Stomach smooth muscle (tissue), 2 donors: ENCODE data around the gene LONRF3.

Experiments used
- H3K27ac ChIP-seq: one replicate; pipeline ENCODE4 v1.7.0; 2013; ENCODE audit warnings: mild to moderate bottlenecking, low read length, inconsistent platforms
- H3K27me3 ChIP-seq, 2 donors: one replicate each; pipeline ENCODE4 v1.7.0; 2013; ENCODE audit warnings: low read length in 2 of 2; ENCODE audit not compliant: insufficient read depth in 2 of 2, control insufficient read depth in 1 of 2
- H3K36me3 ChIP-seq, 2 donors: one replicate each; pipeline ENCODE4 v1.7.0; 2013; ENCODE audit warnings: low read length in 2 of 2; ENCODE audit not compliant: control insufficient read depth in 2 of 2, insufficient read depth in 2 of 2
- H3K4me1 ChIP-seq: one replicate; pipeline ENCODE4 v1.7.0; 2013; ENCODE audit warnings: low read length; ENCODE audit not compliant: control insufficient read depth, insufficient read depth
- H3K4me3 ChIP-seq, 2 donors: one replicate each; pipeline ENCODE4 v1.7.0; 2013; ENCODE audit warnings: low read length in 2 of 2
- H3K9ac ChIP-seq, 2 donors: one replicate each; pipeline ENCODE4 v1.7.0; 2013; ENCODE audit warnings: low read length in 2 of 2, mild to moderate bottlenecking in 1 of 2
- H3K9me3 ChIP-seq, 2 donors: one replicate each; pipeline ENCODE4 v1.7.0; 2013; ENCODE audit warnings: low read length in 2 of 2; ENCODE audit not compliant: control insufficient read depth in 2 of 2
- donor health status: healthy.
- donor health status: Pancreatic carcinoma.

Gene LONRF3

GRCh38 chrX:118968031-118968430 lies 6.4 kb upstream of the LONRF3 start:
- Histone ChIP-seq H3K4me3 (no peak overlapping the region), H3K27me3 (peaks cover 0 to 13% of the 10 kb centered on the region in 2 donors), H3K27ac (no peak overlapping the region), H3K36me3 (no peaks in the 10 kb centered on the region), H3K4me1 (no peaks in the 10 kb centered on the region), H3K9ac (no peak overlapping the region), H3K9me3 (no peaks in the 10 kb centered on the region)

GRCh38 chrX:118971552-118971951 lies 2.9 kb upstream of the LONRF3 start:
- peaks cover 0 to 14% of the 10 kb centered on the region in 2 donors for H3K27me3 ChIP-seq

DNA sequence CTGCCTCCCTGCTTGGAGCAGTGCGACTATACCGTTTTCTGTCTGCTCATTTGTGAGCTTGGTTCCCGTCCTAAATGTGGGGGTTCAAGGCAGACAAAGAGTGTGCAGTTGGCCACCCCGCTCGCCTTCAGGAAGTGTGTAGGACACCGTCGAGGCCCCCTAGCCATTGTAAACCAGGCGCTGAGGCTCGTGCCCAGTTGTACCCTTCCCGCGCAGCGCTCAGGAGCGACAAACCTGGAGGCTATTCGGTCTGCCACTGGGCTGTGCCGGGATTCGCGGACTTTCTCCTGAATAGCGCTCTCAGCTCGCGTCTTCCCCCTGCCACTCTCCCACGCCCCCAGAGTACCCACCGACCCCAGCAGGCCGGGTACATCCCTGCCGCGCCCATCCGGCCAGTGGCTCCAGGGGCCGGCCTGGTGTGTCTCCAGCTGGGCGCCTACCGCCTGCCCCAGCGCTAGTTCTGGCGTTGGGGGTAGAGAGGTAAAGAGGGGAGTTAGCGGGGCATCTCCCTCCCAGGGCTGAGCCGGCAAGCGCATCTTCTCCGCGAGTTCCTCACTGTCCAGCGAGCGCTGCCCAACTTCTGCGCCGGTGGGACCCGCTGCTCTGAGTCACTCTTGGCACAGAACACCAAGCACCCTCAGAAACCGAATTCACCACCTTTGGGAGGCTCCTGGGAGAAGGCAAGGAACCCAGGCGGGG lies 880 bp upstream of the LONRF3 start:
- peak overlapping the region; percentile 24 for H3K27ac ChIP-seq

More at GRCh38 chrX:118971552-118971951, 2.9 kb upstream of the LONRF3 start:
- Histone ChIP-seq H3K27ac (no peak overlapping the region), H3K4me3 (no peak overlapping the region), H3K9me3 (no peaks in the 10 kb centered on the region), H3K36me3 (no peaks in the 10 kb centered on the region), H3K9ac (no peak overlapping the region), H3K4me1 (peaks cover 10% of the 10 kb centered on the region)

DNA sequence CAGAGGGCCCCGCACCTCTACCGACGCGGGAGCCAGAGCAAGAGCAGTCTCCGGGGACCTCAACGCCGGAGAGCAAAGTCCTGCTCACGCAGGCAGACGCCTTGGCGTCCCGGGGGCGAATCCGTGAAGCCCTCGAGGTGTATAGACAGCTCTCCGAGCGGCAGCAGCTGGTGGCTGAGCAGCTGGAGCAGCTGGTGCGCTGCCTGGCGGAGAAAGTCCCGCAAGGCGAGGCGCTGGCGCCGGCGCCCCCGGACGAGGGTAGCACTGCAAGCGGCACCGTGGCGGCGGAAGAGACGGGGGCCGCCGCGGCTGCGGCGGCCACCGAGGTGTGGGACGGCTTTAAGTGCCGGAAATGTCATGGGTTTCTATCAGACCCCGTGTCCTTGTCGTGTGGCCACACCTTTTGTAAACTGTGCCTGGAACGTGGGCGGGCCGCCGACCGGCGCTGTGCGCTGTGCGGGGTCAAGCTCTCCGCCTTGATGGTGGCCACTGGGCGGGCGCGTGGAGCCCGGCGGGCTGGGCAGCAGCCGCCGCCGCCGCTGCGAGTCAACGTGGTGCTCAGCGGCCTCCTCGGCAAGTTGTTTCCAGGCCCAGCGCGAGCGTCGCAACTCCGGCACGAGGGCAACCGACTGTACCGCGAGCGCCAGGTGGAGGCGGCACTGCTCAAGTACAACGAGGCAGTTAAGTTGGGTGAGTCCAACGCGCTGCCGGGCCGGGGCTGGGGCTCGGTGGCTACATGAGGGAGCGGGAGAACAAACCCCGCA lies 672 bp downstream of the LONRF3 start:
- H3K4me3 ChIP-seq, result peak overlapping the region; percentile 77 to 81
- H3K9ac ChIP-seq, result peak overlapping the region; percentile 71 to 74
- peaks cover 0 to 14% of the 10 kb centered on the region in 2 donors for H3K27me3 ChIP-seq

More for the DNA sequence above, 880 bp upstream of the LONRF3 start:
- Histone ChIP-seq H3K4me1 (peaks cover 17% of the 10 kb centered on the region), H3K4me3 (peak overlapping the region; percentile 77 to 81), H3K9ac (peak overlapping the region; percentile 69 to 71), H3K36me3 (no peaks in the 10 kb centered on the region), H3K9me3 (no peaks in the 10 kb centered on the region), H3K27me3 (peaks cover 0 to 14% of the 10 kb centered on the region in 2 donors)

DNA sequence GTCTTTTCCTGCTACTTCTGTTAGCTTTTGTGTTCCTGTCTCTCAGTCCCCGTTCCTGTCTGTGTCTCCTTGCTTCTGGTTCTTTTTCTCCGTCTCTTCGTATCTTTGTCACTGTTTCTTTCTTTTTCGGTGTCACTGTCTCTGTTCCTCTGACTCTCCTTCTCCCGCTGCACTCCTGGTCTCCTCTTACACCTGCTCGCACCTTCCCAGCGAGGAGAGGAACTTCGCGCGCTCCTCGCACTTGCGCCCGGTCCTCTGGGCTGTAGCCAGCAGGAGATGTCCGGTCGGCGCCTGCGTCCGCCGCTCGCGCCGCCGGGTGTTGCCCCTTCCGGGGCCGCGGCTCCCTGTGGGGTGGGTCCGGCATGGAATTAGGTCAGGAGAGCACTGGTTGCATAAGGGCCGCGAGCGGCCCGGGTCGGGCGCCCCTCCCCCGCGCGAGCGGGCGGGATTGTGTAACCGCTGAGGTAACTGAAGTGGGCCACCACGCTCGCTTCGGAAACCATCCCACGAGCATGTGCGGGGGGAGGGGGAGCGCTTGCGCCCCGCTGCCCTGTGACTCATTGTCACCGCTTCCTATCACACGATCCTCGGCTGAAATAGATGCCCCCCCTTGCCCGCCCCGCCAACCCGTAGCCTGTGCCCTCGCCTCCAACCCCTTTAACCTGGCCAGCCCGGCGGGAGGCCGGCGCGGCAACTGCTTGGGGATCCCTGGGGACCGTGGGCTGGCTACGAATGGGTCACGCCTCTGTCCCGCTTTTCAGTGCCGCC lies 1.6 kb downstream of the LONRF3 start:
- Histone ChIP-seq H3K36me3 (peaks cover 0 to 5% of the 10 kb centered on the region in 2 donors), H3K9me3 (no peaks in the 10 kb centered on the region), H3K9ac (peak overlapping the region; percentile 47 to 74), H3K4me3 (peak overlapping the region; percentile 77 to 81), H3K4me1 (peaks cover 17% of the 10 kb centered on the region), H3K27ac (peak overlapping the region; percentile 49), H3K27me3 (peaks cover 0 to 10% of the 10 kb centered on the region in 2 donors)

More for the DNA sequence above, 672 bp downstream of the LONRF3 start:
- Histone ChIP-seq H3K27ac (peak overlapping the region; percentile 75), H3K9me3 (no peaks in the 10 kb centered on the region), H3K4me1 (peaks cover 17% of the 10 kb centered on the region), H3K36me3 (no peaks in the 10 kb centered on the region)

- Histone ChIP-seq H3K9me3 (no peaks in the 10 kb centered on the region), H3K27ac (peak overlapping the region; percentile 49), H3K36me3 (peaks cover 0 to 5% of the 10 kb centered on the region in 2 donors), H3K4me1 (peaks cover 17% of the 10 kb centered on the region), H3K4me3 (peak overlapping the region; percentile 77 to 81), H3K27me3 (peaks cover 0 to 6% of the 10 kb centered on the region in 2 donors), H3K9ac (peak overlapping the region; percentile 47 to 74)
Observed at GRCh38 chrX:118976599-118977340, 2.4 kb downstream of the LONRF3 start.

- Histone ChIP-seq H3K4me3 (no peak overlapping the region), H3K27me3 (peaks cover 0 to 8% of the 10 kb centered on the region in 2 donors), H3K9me3 (no peaks in the 10 kb centered on the region), H3K9ac (no peak overlapping the region), H3K4me1 (peaks cover 17% of the 10 kb centered on the region), H3K27ac (no peak overlapping the region), H3K36me3 (peaks cover 0 to 5% of the 10 kb centered on the region in 2 donors)
Observed at GRCh38 chrX:118977424-118977823, 3.0 kb downstream of the LONRF3 start.

GRCh38 chrX:118978451-118978850 lies 4.0 kb downstream of the LONRF3 start:
- Histone ChIP-seq H3K36me3 (peaks cover 0 to 8% of the 10 kb centered on the region in 2 donors), H3K4me3 (no peak overlapping the region), H3K4me1 (peaks cover 12% of the 10 kb centered on the region), H3K27ac (no peak overlapping the region), H3K27me3 (peaks cover 0 to 8% of the 10 kb centered on the region in 2 donors), H3K9me3 (no peaks in the 10 kb centered on the region), H3K9ac (no peak overlapping the region)

GRCh38 chrX:118980761-118981160 lies 6.3 kb downstream of the LONRF3 start:
- no peak overlapping the region for H3K9ac ChIP-seq
- H3K9me3 ChIP-seq, result no peaks in the 10 kb centered on the region
- H3K4me3 ChIP-seq, result no peak overlapping the region
- peaks cover 0 to 8% of the 10 kb centered on the region in 2 donors for H3K27me3 ChIP-seq
- no peak overlapping the region for H3K27ac ChIP-seq
- H3K36me3 ChIP-seq, result peaks cover 2 to 11% of the 10 kb centered on the region in 2 donors
- H3K4me1 ChIP-seq, result peaks cover 7% of the 10 kb centered on the region

GRCh38 chrX:118983513-118983912 lies 9.1 kb downstream of the LONRF3 start:
- Histone ChIP-seq H3K27ac (no peak overlapping the region), H3K9me3 (no peaks in the 10 kb centered on the region), H3K4me3 (no peak overlapping the region), H3K9ac (no peak overlapping the region), H3K4me1 (no peaks in the 10 kb centered on the region), H3K36me3 (peaks cover 4 to 11% of the 10 kb centered on the region in 2 donors), H3K27me3 (peaks cover 0 to 10% of the 10 kb centered on the region in 2 donors)
